ENCODE measurements around the gene ATN1.
A peak's percentile ranks its signal among the peaks of the same experiment; 100 is the strongest.

ATN1 gene

DNA sequence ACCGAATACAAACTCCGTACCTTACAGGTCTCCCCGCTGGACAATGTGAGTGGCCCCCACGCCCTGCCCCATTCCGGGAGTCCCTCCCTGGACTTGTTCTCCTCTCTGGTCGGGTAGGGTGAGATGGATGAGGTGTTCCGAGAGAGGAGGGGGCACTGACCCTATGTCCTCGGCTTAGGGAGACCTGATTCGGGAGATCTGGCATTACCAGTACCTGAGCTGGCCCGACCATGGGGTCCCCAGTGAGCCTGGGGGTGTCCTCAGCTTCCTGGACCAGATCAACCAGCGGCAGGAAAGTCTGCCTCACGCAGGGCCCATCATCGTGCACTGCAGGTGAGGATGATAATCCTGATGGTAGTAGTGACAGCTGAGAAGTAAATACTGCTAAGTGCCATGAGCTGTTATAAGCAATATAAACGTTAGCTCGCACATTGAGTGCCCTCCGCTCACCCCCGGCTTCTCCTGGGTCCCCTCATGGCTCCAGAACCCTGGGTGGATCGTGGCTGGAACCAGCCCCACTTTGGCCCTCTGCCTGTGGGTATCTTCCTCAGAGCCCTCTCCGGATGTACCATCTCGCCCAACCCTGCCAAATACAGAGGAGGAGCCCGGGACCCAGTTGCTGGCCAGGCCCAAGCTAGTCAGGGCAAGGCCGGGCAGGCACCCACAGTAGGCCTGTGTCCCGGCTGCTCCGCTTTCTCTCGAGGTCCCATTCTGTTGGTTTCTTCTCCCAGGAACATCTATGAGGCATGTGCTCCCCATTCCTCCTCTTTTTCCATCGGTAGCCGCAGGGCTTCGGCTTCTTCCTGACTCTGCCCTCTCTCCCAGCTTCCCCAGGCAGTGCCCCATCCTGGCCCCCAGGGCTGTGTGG is 30.2 kb downstream of the ATN1 start:
- DNase-seq = no peak

DNA sequence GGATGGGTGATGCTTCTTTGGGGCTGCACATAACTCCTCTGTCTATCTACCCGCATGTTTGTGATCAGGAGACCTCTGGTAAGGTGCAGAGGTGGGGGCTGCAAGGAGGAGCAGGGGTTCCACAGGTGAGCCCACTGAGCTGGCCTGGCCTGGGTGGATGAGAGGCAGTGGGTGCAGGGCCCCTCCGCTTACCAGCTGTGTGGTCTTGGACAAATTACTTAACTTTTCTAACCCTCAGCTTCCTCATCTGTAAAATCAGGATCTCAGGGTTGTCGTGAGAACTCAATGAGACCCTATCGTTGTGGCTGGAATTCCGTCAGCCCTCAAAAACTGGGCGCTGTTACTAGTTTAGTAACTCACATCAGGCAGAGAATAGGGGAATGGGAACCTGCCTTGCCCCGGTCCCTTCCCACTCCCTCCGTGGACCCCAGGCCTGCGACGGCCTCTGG is 30.9 kb downstream of the ATN1 start:
- DNase-seq = no peak

DNA sequence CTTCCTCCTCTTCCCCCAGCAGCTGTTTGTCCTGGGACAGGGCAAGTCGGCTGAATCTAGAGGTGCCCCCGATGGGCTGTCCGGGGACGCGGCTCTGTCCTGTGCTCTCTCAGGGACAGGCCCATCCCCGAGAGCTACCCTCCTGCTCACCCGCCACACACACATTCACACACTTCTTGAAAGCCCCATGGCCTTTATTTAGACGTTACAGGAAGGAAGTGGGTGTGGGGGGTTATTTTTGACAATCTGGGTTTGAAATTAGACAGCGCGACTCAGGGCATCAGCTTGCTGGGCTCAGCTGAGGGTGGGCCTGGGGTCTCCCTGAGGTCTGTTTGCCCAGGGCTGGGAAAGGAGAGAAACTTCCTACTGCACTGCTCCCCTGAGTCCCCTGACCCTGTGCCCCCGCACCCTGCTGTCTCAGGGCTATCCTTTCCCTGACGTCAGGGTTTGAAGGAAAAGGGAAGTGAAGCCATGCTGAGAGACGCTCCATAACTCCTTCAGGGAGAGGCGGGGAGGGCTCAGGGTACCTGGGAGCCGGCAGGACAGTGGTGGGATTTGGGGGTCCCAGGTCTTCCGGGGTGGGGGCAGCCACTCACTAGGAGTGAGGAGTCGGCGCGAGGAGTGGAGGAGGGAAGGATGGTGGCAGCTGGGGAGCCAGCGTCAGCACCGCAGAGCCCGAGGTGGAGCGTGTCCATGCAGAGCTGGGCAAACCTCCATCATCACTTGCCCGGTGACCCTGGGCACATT is 31.5 kb downstream of the ATN1 start:
- DNase-seq = peak in 1 of 2 donors; percentile 46

DNA sequence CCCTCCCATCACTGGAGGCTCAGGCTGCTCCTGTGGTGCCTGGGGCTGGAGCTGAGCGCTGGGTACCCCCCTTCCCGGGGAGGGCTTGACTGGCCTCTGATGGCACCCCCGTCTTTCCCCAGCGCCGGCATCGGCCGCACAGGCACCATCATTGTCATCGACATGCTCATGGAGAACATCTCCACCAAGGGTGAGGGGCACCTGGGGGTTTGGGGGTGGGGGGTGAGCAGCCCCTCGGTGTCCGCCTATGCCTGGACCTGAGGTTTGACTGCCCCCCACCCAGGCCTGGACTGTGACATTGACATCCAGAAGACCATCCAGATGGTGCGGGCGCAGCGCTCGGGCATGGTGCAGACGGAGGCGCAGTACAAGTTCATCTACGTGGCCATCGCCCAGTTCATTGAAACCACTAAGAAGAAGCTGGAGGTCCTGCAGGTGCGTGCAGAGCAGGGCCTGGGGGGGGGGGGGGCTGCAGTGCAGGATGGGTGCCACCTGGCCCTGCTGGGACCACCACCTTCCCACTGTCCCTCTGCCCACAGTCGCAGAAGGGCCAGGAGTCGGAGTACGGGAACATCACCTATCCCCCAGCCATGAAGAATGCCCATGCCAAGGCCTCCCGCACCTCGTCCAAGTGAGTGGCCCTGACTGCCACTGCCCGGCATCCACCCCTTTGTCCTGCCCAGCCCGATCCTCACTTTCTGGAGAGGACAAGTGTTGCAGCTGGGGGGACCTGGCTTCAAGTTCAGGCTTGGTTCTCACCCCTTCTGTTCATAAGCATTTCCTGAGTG is 32.2 kb downstream of the ATN1 start:
- DNase-seq = no peak

DNA sequence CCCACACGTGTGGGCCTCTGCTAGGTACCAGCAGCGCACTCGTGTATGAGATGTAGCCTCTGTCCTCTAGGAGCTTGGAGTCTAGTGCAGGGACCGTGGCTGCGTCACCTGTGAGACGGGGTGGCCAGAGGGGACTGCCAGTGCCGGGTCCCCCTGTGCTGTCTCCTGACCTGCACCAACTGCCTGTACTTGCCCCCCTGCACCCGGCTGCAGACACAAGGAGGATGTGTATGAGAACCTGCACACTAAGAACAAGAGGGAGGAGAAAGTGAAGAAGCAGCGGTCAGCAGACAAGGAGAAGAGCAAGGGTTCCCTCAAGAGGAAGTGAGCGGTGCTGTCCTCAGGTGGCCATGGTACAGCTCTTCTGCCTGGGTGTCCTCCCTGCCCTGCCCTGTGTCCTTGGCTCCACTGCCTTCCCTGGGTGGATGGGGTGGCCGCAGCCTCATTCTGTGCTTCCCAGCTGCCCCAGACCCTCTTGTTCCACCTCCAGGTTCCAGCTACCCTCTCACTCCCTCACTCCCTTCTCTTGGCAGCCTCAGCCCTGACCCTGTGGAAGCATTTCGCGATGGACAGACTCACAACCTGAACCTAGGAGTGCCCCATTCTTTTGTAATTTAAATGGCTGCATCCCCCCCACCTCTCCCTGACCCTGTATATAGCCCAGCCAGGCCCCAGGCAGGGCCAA is 33.0 kb downstream of the ATN1 start:
- DNase-seq = no peak

DNA sequence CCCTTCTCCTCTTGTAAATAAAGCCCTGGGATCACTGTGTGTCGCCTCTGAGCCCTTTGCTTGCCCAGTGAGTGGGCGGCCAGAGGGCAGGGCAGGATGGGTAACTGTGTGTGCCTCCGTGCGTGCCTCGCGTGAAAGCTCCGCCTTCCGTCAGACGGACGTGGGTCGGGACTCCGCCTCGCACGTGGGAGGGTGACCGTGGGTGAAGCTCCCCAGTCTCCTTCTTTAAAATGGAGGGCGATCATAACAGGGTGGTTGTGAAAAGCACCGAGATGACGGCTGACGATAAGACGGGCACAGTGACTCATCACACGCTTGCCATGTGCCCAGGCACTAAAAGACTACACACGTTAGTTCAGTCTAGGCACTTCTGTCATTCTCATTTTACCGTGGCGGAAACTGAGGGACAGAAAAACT is 33.5 kb downstream of the ATN1 start:
- peak; percentile 84 to 86 for DNase-seq

DNA sequence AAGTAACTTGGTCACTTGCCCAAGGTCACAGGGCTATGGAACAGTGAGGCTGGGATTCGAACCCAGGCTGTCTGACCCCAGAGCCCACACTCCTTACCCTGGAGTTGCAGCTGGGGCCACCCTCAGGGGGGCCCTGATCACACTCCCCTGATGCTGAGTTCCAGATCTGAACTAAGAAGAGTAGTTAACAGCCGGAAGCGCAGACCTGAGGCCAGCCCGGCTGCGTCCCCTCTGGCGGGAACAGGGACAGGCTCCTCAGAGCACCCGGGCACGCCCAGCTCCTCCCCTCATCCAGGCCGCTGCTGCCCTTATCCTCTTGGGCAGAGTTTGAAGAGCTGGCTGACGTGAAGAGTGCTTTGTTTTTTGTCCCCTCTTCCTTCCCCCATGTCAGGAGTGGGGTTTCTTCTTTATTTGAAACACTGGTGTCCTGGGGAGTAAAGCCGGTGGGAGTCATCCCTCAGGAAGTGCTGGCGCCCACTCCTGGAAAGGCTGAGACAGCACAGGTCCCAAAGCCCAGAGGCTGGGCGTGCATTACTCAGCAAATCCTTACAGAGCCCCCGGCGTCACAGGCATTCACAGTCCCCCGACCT is 34.0 kb downstream of the ATN1 start:
- DNase-seq = peak in 1 of 2 donors; percentile 52

DNA sequence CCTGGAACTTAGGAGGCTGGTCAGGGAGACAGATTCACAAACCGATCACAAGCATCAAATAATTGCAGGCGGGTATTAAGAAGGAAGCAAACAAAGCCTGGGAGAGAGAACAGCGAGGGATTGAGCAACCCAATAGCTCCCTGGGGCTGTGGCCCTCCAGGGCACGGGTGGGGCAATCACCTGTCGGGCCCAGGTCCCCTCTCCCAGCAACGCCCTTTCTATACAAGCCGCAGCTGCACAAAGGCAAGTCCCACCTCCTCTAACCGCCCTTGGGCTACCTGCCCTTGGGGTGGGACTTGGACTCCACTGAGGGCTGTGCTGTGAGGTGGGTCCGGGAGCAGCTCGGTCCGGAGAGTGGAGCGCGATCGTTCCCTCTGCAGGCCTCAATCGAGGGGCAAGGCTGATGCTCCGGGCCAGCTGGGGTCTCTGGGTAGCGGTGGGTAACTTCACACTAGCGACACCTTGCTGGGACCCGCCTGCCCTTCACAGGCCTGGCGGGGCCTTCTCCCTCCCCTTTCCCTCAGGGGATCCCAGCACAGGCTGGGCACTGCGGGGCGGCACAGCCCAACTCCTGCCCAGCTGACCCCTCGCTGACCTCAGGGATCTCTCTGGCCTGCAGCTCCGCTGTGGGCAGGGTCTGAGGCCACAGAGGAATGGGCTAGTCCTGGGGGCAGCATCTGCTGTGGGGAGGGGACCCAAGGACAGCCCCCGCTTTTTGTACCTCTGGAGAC is 34.7 kb downstream of the ATN1 start:
- no peak for DNase-seq

DNA sequence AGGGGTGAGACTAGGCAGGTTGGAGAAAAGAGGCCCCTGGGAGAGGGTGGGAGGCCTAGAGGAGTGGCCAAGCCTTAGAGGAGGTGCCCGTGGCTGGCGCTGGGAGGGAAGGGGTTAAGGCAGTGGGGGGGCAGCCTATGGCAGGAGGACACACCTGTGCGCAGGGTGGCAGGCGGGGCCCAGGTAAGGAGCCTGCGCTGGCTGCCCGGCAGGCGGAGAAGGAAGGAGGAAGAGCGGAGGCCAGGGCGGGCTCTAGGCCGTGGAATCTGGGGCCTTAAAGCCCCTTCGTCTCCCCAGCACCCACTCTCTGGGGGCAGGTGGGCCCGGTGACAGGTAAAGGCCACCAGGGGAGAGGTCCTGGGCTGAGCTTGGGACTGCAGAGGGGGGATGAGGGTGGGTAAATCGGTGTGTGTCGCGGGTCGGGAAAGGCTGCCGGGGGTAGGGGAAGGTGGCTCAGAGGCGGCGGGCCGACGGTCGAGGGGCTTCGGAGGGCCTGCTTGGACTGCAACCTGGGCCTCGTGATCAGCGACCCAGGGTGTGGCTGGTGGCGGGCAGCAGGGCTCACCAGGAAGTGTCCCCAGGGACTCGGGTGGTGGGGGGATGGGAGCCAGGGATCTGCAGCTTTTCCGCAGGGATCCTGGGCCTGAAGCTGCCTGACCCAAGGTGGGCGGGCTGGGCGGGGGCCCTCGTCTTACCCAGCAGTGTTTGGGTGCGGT is 35.4 kb downstream of the ATN1 start:
- no peak for DNase-seq

DNA sequence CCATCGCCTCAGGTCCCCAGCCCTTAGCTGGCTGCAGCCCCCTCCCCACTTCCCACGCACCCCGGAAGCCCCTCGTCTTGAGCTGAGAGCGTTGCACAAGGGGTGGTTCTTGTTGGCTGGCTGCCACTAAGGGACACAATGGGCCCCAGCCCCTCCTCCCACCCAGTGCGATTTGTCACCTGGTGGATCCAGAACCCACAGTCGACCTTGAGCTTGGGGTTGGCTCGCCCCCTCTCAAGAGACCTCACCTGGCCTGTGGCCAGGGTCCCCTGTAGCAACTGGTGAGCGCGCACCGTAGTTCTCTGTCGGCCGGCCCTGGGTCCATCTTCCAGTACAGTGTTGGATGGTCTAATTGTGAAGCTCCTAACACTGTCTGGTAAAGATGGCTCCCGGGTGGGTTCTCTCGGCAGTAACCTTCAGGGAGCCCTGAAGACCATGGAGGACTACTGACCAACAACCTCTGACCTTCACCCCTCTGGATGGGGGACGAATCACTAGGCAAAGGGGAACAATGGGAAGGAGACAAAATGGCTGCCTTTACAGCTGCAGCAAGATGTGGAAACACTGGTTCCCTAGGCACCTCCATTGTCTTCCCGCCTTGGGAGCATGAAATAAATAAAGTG is 36.1 kb downstream of the ATN1 start:
- DNase-seq = no peak

DNA sequence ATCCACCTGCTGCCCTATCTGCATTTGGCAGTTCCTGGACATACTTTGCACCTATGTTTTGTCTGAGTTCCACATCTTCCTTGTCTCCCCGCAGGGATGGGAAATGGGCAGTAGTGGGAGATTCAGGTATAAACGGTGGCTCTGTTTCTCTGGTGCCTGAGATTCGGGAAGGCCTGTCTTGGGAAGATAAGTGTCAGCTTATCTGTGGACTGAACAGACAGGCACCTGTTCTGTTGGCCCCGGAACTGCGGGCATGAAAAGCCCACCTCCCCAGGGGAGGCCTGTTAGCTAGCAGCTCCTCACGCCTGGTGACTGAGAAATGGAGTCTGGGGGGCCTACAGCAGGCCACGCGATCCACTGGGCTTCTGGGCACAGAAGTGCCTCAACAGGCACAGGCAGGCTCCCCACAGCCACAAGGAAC is 36.9 kb downstream of the ATN1 start:
- DNase-seq = no peak

DNA sequence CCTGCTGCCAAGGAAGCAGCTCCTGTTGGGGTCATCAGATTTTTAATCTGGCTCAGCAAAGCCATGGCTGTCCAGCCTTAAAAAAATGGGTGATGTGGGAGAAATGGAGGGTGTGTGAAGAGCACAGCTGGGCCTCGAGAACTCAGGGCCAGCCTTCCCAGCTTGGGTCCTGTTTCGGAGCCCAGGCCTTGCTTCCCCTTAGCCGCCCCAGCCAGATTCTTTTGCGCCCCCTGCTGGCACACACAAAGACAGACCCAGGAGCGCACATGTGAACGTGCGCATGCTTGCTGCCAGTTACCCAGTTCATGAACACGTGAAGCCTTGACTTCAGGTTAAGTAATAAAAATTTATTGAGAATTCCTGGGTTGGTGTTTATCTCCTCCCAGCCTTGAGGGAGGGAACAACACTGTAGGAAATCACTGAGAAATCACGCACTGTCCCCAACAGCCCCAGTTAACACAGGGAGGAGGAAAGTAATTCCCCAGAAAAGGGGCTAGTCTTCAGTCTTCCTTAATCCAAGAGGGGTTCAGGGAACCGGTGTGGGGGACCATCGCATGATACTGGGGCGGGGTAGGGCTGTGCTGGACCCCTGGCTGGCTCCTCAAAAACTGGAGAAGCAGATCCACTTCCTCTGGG is 37.4 kb downstream of the ATN1 start:
- DNase-seq = peak; percentile 87 to 92

DNA sequence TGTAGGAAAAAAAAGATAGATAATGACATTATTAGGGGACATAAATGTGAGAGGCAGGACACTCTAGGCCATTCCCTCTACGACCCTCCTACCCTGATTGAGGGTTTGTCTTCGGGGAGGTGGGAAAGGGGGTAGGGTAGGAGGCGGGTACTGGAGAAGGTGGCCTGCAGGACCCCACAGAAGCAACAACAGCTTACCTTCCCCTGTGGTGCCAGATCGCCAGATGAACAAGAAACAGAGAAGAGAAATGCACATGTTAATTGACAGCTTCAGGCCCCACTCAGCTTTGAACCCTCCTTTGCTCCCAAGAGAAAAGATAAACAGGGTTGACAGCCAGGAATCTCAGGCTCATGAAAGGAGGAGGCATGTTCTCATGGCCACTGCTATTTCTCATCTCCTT is 38.0 kb downstream of the ATN1 start:
- DNase-seq = no peak

DNA sequence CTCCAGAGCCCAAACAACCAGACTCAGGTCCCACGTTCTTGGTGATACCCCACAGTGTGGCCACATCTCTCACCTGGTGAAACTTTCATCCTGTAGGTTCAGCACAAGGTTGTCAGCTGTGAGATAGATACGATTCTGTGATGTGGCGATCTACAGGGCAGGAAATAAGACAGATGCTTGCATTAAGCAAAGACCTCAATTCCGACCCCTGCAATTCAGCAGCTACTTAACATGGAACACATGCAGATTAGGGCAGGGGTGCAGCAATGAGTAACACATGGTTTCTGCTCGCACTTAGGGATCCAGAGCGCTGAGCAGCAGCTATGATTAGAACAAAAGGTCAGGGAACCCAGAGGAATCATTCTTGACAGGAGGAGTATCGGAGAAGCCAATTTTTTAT is 38.6 kb downstream of the ATN1 start:
- no peak for DNase-seq

DNA sequence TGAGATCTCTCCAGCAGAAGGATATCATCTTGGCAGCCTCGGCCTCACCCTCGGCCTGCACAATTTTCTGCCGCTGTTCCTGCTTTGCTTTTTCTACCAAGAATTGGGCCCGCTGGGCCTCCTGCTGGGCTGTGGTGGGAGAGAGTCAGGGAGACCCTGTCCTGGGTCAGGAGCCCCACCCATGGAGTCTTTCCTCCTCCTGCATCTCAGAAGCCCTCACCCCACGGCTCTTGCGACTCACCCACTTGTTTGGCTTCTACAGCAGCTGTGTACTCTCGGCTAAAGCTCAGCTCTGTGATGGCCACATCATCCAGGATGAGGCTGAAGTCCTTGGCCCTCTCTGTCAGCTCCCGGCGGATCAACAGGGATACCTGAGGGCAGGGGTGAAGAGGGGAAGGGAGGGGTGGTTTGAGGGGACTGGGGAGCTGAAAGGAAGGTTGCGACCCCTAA is 39.9 kb downstream of the ATN1 start:
- DNase-seq = no peak

DNA sequence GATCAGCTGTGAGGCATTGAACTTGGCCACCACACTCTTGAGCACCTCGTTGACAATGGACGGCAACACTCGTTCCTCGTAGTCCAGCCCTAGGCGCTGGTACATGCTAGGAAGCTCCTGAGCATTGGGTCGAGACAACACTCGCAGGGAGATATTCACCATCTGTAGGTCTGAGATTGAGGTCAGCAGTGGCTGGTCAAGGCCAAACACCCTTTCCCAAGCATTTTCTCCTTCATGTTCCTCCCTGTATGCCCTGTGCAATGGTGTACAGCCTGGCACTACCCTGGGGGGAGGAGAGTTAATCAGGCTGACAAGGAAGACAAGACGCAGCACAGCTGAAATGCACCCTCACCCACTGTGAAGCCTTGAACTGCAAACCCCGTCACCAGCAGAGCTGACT is 40.7 kb downstream of the ATN1 start:
- DNase-seq = no peak

DNA sequence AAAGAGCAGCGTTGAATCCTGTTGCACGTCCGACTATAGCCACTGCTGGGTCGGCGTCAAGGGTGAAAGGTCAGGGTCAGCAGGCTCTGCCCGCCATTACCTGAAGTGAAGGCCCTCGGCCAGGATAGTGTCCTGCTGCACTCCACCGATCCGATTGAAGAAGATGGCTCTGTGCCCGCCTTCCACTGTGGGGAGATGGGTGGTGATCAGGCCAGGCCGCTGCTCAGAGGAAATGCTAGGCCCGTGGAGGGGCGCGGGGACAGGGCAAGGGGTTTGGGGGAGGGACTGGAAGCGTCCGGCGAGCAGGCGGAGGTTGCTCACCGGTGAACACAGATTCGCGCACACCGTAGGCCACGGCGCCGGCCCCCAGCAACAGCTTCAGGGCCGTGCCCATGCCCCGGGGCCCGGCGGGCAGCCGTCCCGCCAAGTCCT is 42.4 kb downstream of the ATN1 start:
- no peak for DNase-seq

DNA sequence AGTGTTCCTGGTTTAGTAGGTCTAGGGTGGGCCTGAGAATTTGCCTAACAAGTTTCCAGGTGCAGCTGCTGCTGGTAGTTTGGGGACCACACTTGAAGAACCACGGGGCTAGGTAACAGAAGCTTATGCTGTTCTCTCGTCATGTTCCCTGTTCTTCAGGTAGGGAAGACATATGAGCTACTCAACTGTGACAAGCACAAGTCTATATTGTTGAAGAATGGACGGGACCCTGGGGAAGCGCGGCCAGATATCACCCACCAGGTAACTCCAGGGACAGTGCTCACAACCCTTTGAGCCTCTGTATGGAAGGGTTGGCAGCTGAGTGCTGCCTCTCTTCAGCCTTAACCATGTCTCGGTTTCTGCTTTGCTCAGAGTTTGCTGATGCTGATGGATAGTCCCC is 46.4 kb downstream of the ATN1 start:
- no peak for DNase-seq

DNA sequence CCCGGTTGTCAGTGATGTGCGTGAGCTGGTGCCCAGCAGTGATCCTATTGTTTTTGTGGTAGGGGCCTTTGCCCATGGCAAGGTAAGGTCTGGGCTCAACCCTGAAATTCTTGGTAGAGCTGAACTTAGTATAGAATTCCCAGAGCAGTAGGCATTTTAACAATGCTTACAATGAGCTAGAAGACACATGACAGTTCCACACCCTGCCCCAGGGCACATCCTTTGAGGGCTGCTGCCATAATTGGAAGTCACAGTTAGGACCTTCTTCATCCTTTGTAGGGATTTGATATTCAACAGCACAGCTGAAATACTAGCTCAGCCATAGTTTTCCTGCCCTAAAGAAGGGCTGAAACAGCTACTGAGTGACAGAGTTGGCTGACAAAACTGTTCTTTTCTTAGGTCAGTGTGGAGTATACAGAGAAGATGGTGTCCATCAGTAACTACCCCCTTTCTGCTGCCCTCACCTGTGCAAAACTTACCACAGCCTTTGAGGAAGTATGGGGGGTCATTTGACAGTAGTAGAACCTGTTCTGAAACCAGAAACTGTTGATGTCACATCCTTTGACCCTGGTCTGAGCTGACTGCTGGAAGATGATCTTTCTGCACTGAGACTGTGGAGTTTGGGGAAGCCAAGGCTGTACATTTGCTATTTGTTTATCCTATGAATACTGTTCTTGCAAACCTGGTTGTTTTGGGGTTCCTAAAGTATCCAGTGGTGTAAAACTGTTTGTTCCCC is 47.7 kb downstream of the ATN1 start:
- no peak for DNase-seq
